ENCODE data around the gene GOLGA6L7. TPM values are rescaled to one million over a fixed set of nuclear protein-coding genes. Genes with fewer than 3 reads are reported as not detected.
A peak's percentile ranks its signal among the peaks of the same experiment; 100 is the strongest.
"Not testable (repeated sequence)": the region's sequence is repeated elsewhere in the genome, so short reads cannot be mapped to it uniquely, and the experiment has no call there.

The GOLGA6L7 gene
- total RNA-seq, result not detected in 2 replicates

DNA sequence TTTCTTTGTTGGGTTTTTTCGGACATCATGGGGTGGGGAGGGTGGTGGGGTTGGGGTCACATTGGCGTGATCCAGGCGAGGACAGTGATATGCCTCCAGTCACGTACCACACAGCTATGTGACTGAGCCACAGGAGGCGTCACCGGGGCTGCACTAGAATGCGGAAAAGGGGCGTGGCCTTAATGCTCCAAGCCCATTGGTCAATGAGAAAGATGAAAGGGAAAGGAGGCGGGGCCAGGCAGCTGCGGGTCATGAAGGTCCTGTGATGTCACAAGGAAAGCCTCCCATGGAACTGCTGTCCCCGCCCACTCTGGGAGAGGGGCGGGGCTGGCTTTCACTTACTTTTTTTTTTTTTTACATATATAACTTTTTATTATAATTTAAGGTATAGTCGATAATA, at the start of gene GOLGA6L7:
TSS of gene GOLGA6L7 (minus strand) at position 124 of the 400 bp plus-strand sequence. CDS start at position 29, 95 bp downstream.
- H3K27me3 Mint-ChIP-seq; intact Hi-C loops (cut with micrococcal nuclease); H3K4me1 Mint-ChIP-seq; H3K36me3 Mint-ChIP-seq (ENCODE audit: low read depth); H3K9me3 Mint-ChIP-seq; H3K4me3 Mint-ChIP-seq; H3K27ac Mint-ChIP-seq: not testable (repeated sequence)
- DNase-seq, result peak; percentile 61

- no peaks in the 10 kb centered on the region for H3K36me3 Mint-ChIP-seq (ENCODE audit: low read depth)
- no peak for DNase-seq
- no peak overlapping the region for H3K27ac Mint-ChIP-seq
- peaks cover 3% of the 10 kb centered on the region for H3K27me3 Mint-ChIP-seq
- intact Hi-C loops (cut with micrococcal nuclease), result no loop called here
- H3K4me1 Mint-ChIP-seq, result no peaks in the 10 kb centered on the region
- no peaks in the 10 kb centered on the region for H3K9me3 Mint-ChIP-seq
- H3K4me3 Mint-ChIP-seq, result no peak overlapping the region
Observed at GRCh38 chr15:28897861-28898585, 49.6 kb upstream of the GOLGA6L7 start.

GRCh38 chr15:28896951-28897350, 48.5 kb upstream of the GOLGA6L7 start:
- H3K4me3 Mint-ChIP-seq, result no peak overlapping the region
- H3K36me3 Mint-ChIP-seq (ENCODE audit: low read depth), result no peaks in the 10 kb centered on the region
- intact Hi-C loops (cut with micrococcal nuclease), result no loop called here
- H3K4me1 Mint-ChIP-seq, result no peaks in the 10 kb centered on the region
- H3K27me3 Mint-ChIP-seq, result peaks cover 3% of the 10 kb centered on the region
- no peak overlapping the region for H3K27ac Mint-ChIP-seq
- no peaks in the 10 kb centered on the region for H3K9me3 Mint-ChIP-seq
- DNase-seq, result no peak

- intact Hi-C loops (cut with micrococcal nuclease), result no loop called here
Observed at GRCh38 chr15:28895566-28895965, 47.1 kb upstream of the GOLGA6L7 start.

DNA sequence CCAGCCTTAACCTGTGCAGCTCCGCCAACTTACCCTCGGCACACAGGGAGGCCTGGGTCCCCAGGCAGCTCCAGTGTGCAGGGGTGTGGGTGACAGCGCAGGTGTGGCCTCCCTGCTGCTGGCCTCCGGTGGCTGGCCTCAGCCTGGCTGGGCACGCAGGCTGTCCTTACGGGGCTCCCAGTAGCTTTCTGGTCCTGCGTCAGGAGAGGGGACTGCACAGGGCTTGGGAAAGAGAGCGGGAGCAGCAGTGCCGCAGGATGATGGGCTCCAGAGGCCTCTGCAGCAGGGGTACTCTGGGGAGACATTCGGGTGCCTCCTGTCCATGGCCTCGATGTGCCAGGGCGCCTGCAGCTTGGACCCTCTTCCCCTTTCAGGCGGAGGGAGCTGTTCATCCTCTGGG, 46.7 kb upstream of the GOLGA6L7 start:
- H3K4me3 Mint-ChIP-seq, result no peak overlapping the region
- intact Hi-C loops (cut with micrococcal nuclease), result no loop called here
- H3K4me1 Mint-ChIP-seq, result peaks cover 15% of the 10 kb centered on the region
- no peaks in the 10 kb centered on the region for H3K9me3 Mint-ChIP-seq
- peaks cover 3% of the 10 kb centered on the region for H3K27me3 Mint-ChIP-seq
- no peak for DNase-seq
- H3K36me3 Mint-ChIP-seq (ENCODE audit: low read depth), result no peaks in the 10 kb centered on the region
- H3K27ac Mint-ChIP-seq, result no peak overlapping the region

More at GRCh38 chr15:28895566-28895965, 47.1 kb upstream of the GOLGA6L7 start:
- peaks cover 11% of the 10 kb centered on the region for H3K4me1 Mint-ChIP-seq
- DNase-seq, result no peak
- H3K36me3 Mint-ChIP-seq (ENCODE audit: low read depth), result no peaks in the 10 kb centered on the region
- no peaks in the 10 kb centered on the region for H3K9me3 Mint-ChIP-seq
- H3K27ac Mint-ChIP-seq, result no peak overlapping the region
- no peak overlapping the region for H3K4me3 Mint-ChIP-seq
- peaks cover 3% of the 10 kb centered on the region for H3K27me3 Mint-ChIP-seq

DNA sequence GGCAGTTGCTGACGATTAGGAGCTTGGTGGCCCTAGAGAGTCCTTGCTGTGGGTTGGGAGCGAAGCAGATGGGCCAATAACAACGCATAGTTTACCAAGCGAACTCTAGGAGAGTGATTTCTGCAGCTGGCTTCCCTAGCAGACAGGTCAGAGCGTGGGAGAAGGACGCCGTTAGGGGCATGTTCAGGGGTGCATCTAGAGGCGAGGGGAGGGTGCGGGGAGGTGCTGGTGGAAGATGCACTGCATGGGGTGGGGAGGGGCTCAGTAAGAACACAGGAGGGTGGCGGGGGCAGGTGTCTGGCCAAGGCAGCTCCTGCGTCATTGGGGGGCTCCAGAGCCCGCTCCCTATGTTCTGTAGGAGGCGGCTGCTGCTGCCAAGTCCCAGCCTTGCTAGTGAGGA, 46.2 kb upstream of the GOLGA6L7 start:
- no peak for DNase-seq
- Mint-ChIP-seq H3K4me3 (no peak overlapping the region), H3K27me3 (peaks cover 3% of the 10 kb centered on the region), H3K9me3 (no peaks in the 10 kb centered on the region), H3K27ac (no peak overlapping the region), H3K4me1 (peaks cover 20% of the 10 kb centered on the region), H3K36me3 (ENCODE audit: low read depth) (no peaks in the 10 kb centered on the region)
- intact Hi-C loops (cut with micrococcal nuclease), result no loop called here

GRCh38 chr15:28892789-28893610, 44.6 kb upstream of the GOLGA6L7 start:
- no peaks in the 10 kb centered on the region for H3K36me3 Mint-ChIP-seq (ENCODE audit: low read depth)
- H3K27ac Mint-ChIP-seq, result no peak overlapping the region
- no peak for DNase-seq
- H3K9me3 Mint-ChIP-seq, result no peaks in the 10 kb centered on the region
- intact Hi-C loops (cut with micrococcal nuclease), result no loop called here
- H3K4me3 Mint-ChIP-seq, result no peak overlapping the region
- peaks cover 23% of the 10 kb centered on the region for H3K4me1 Mint-ChIP-seq
- H3K27me3 Mint-ChIP-seq, result peaks cover 8% of the 10 kb centered on the region

DNA sequence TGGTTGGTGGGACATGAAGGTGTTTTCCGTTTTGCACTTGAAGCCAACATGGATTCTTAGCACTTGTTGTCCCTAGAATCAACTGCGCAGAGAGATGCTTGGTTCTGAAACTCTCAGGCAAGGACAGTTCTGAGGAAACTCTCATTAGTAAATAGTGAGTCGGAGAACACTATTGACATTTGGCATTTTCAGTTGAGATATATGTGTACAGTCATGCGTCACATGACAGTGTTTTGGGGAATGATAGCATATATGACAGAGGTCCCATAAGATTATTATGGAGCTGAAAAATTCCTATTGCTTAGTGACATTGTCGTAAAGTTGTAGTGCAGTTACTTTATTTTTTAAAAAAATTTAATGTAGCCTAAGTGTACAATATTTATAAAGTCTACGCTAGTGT, 43.1 kb upstream of the GOLGA6L7 start:
- H3K36me3 Mint-ChIP-seq (ENCODE audit: low read depth), result no peaks in the 10 kb centered on the region
- no peaks in the 10 kb centered on the region for H3K9me3 Mint-ChIP-seq
- H3K27ac Mint-ChIP-seq, result no peak overlapping the region
- H3K4me3 Mint-ChIP-seq, result no peak overlapping the region
- no peak for DNase-seq
- H3K4me1 Mint-ChIP-seq, result peaks cover 27% of the 10 kb centered on the region
- H3K27me3 Mint-ChIP-seq, result peaks cover 15% of the 10 kb centered on the region
- intact Hi-C loops (cut with micrococcal nuclease), result no loop called here

- intact Hi-C loops (cut with micrococcal nuclease), result no loop called here
- Mint-ChIP-seq H3K4me3 (peak overlapping the region; percentile 39), H3K9me3 (no peaks in the 10 kb centered on the region), H3K36me3 (ENCODE audit: low read depth) (no peaks in the 10 kb centered on the region), H3K4me1 (peaks cover 27% of the 10 kb centered on the region), H3K27me3 (peaks cover 15% of the 10 kb centered on the region), H3K27ac (peak overlapping the region; percentile 77)
- DNase-seq, result peak; percentile 72
Observed at GRCh38 chr15:28890711-28891495, 42.5 kb upstream of the GOLGA6L7 start.

GRCh38 chr15:28890291-28890690, 41.8 kb upstream of the GOLGA6L7 start:
- Mint-ChIP-seq H3K4me1 (peaks cover 27% of the 10 kb centered on the region), H3K27ac (peak overlapping the region; percentile 77), H3K27me3 (peaks cover 15% of the 10 kb centered on the region), H3K4me3 (peak overlapping the region; percentile 39)
- intact Hi-C loops (cut with micrococcal nuclease); H3K9me3 Mint-ChIP-seq; DNase-seq; H3K36me3 Mint-ChIP-seq (ENCODE audit: low read depth): not testable (repeated sequence)

- H3K36me3 Mint-ChIP-seq (ENCODE audit: low read depth); intact Hi-C loops (cut with micrococcal nuclease): not testable (repeated sequence)
Observed at GRCh38 chr15:28889871-28890270, 41.4 kb upstream of the GOLGA6L7 start.

DNA sequence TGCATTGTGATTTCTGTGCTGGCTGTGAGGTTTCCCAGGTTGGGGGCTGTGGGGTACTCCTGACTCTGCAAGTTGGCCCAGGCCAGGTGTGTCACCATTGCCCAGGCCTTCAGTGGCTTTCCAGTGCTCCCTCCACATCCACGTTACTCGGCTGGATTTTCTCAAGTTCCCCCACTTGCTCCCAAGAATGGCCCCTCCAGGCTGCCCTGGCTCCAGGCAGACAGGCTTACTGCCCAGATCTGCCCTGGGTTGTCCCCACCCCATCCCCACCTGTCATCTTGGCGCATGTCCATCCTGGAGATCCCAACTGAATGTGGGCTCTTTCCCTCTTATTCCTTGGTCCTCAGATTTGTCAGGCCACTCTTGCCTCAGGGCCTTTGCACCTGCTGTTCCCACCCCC, 40.9 kb upstream of the GOLGA6L7 start:
- Mint-ChIP-seq H3K27me3 (peaks cover 23% of the 10 kb centered on the region), H3K4me3 (no peak overlapping the region), H3K4me1 (peaks cover 27% of the 10 kb centered on the region), H3K27ac (no peak overlapping the region), H3K36me3 (ENCODE audit: low read depth) (no peaks in the 10 kb centered on the region), H3K9me3 (no peaks in the 10 kb centered on the region)
- no peak for DNase-seq
- intact Hi-C loops (cut with micrococcal nuclease), result no loop called here

More at GRCh38 chr15:28889871-28890270, 41.4 kb upstream of the GOLGA6L7 start:
- H3K27me3 Mint-ChIP-seq, result peaks cover 18% of the 10 kb centered on the region
- H3K27ac Mint-ChIP-seq, DNase-seq, H3K4me3 Mint-ChIP-seq, H3K9me3 Mint-ChIP-seq: not testable (repeated sequence)
- H3K4me1 Mint-ChIP-seq, result peaks cover 27% of the 10 kb centered on the region

- DNase-seq, result no peak
- Mint-ChIP-seq H3K4me3 (no peak overlapping the region), H3K4me1 (peaks cover 27% of the 10 kb centered on the region), H3K9me3 (no peaks in the 10 kb centered on the region), H3K27me3 (peaks cover 26% of the 10 kb centered on the region), H3K36me3 (ENCODE audit: low read depth) (no peaks in the 10 kb centered on the region), H3K27ac (no peak overlapping the region)
- intact Hi-C loops (cut with micrococcal nuclease), result no loop called here
Observed at GRCh38 chr15:28888900-28889299, 40.5 kb upstream of the GOLGA6L7 start.

All from activated CD4-positive, alpha-beta T cell treated with anti-CD3 and anti-CD28 coated beads, Interleukin-2, amount 10 ng/mL, durations not matched to agents 24 days and 14 days (primary cell).